ENCODE measurements around the gene WNT5B. TPM values are rescaled to one million over a fixed set of nuclear protein-coding genes. Genes with fewer than 3 reads are reported as not detected.

The WNT5B gene
- polyA plus RNA-seq, 4 donors = 6.2 to 22.9 (median 7.9) TPM

GRCh38 chr12:1622406-1622805, 6.6 kb upstream of the WNT5B start:
- no peak for DNase-seq (ENCODE audit: low read depth in 4 of 4, low spot score in 3 of 4)

- DNase-seq (ENCODE audit: low read depth in 4 of 4, low spot score in 3 of 4) = no peak
These were observed 504 bp downstream of the WNT5B start for GRCh38 chr12:1629338-1630132.

- DNase-seq (ENCODE audit: low read depth in 4 of 4, low spot score in 3 of 4) = no peak
These were observed 1.2 kb downstream of the WNT5B start for GRCh38 chr12:1630133-1630826.

- DNase-seq (ENCODE audit: low read depth in 4 of 4, low spot score in 3 of 4) = no peak
These were observed 2.0 kb downstream of the WNT5B start for GRCh38 chr12:1630827-1631591.

- DNase-seq (ENCODE audit: low read depth in 4 of 4, low spot score in 3 of 4) = no peak
These were observed 3.7 kb downstream of the WNT5B start for GRCh38 chr12:1632702-1633101.

GRCh38 chr12:1633459-1633858, 4.4 kb downstream of the WNT5B start:
- no peak for DNase-seq (ENCODE audit: low read depth in 4 of 4, low spot score in 3 of 4)

GRCh38 chr12:1634149-1634548, 5.1 kb downstream of the WNT5B start:
- no peak for DNase-seq (ENCODE audit: low read depth in 4 of 4, low spot score in 3 of 4)

- no peak for DNase-seq (ENCODE audit: low read depth in 4 of 4, low spot score in 3 of 4)
These were observed 5.7 kb downstream of the WNT5B start for GRCh38 chr12:1634590-1635191.

- DNase-seq (ENCODE audit: low read depth in 4 of 4, low spot score in 3 of 4) = no peak
These were observed 6.5 kb downstream of the WNT5B start for GRCh38 chr12:1635301-1636095.

GRCh38 chr12:1638203-1638602, 9.2 kb downstream of the WNT5B start:
- DNase-seq (ENCODE audit: low read depth in 4 of 4, low spot score in 3 of 4) = no peak

GRCh38 chr12:1639538-1639937, 10.5 kb downstream of the WNT5B start:
- no peak for DNase-seq (ENCODE audit: low read depth in 4 of 4, low spot score in 3 of 4)

GRCh38 chr12:1640328-1641234, 11.6 kb downstream of the WNT5B start:
- DNase-seq (ENCODE audit: low read depth in 4 of 4, low spot score in 3 of 4) = no peak

- DNase-seq (ENCODE audit: low read depth in 4 of 4, low spot score in 3 of 4) = no peak
These were observed 13.5 kb downstream of the WNT5B start for GRCh38 chr12:1642513-1642912.

- DNase-seq (ENCODE audit: low read depth in 4 of 4, low spot score in 3 of 4) = no peak
These were observed 14.0 kb downstream of the WNT5B start for GRCh38 chr12:1643043-1643442.

GRCh38 chr12:1643905-1644533, 15.0 kb downstream of the WNT5B start:
- no peak for DNase-seq (ENCODE audit: low read depth in 4 of 4, low spot score in 3 of 4)

GRCh38 chr12:1644534-1645438, 15.8 kb downstream of the WNT5B start:
- peak in 1 of 4 donors; percentile 56 for DNase-seq (ENCODE audit: low read depth in 4 of 4, low spot score in 3 of 4)

GRCh38 chr12:1645819-1646218, 16.8 kb downstream of the WNT5B start:
- no peak for DNase-seq (ENCODE audit: low read depth in 4 of 4, low spot score in 3 of 4)
